HL-60 (cell line): ENCODE data around the gene GRIN2C.
A peak's percentile ranks its signal among the peaks of the same experiment; 100 is the strongest.

Experiments used
- DNase-seq, 2 experiments: peaks; one replicate each; pipeline ENCODE4 v3.0.0-alpha.2; 2010 to 2020; ENCODE audit warnings: low read depth in 1 of 2, low spot score in 1 of 2
- H3K27ac ChIP-seq: fragments of 250-450 bp; sonication (Bioruptor Pico); replicated peaks from 2 replicates; pipeline ENCODE4 v1.5.1; 2020; ENCODE audit warnings: mild to moderate bottlenecking, moderate library complexity
- H3K27me3 ChIP-seq: fragments of 250-450 bp; sonication (Bioruptor Pico); 2 replicates; pipeline ENCODE4 v1.5.1; 2021; ENCODE audit warnings: mild to moderate bottlenecking, moderate library complexity; ENCODE audit not compliant: insufficient read depth, poor library complexity, severe bottlenecking
- H3K4me3 ChIP-seq: replicated peaks from 2 replicates; pipeline ENCODE4 v1.5.1; 2011; ENCODE audit warnings: mild to moderate bottlenecking, control low read depth, low read length; ENCODE audit not compliant: insufficient read depth
- CTCF ChIP-seq: IDR thresholded peaks from one replicate; pipeline ENCODE4 v1.5.1; 2011; ENCODE audit warnings: low read length, control low read depth, inconsistent platforms; ENCODE audit not compliant: insufficient read depth
- GABPA ChIP-seq: IDR thresholded peaks from 2 replicates; pipeline ENCODE4 v1.6.1; 2012; ENCODE audit warnings: low read depth
- POLR2AphosphoS5 ChIP-seq: IDR thresholded peaks from 2 replicates; pipeline ENCODE4 v1.6.1; 2012; ENCODE audit warnings: low read depth
- REST ChIP-seq: IDR thresholded peaks from 2 replicates; pipeline ENCODE4 v1.6.1; 2012; ENCODE audit warnings: low read depth; ENCODE audit not compliant: insufficient replicate concordance
- SPI1 ChIP-seq: IDR thresholded peaks from 2 replicates; pipeline ENCODE4 v1.6.1; 2012; ENCODE audit warnings: low read depth, mild to moderate bottlenecking, borderline replicate concordance

The GRIN2C gene

GRCh38 chr17:74890554-74890953 is 30.9 kb upstream of the GRIN2C start:
- no peak overlapping the region for H3K27ac ChIP-seq
- no peak for DNase-seq
- H3K4me3 ChIP-seq = no peak overlapping the region
- no peak for TF ChIP-seq REST
- TF ChIP-seq SPI1 = no peak
- TF ChIP-seq POLR2AphosphoS5 = no peak
- TF ChIP-seq CTCF = no peak
- no peak for TF ChIP-seq GABPA
- peaks cover 29% of the 10 kb centered on the region for H3K27me3 ChIP-seq

DNA sequence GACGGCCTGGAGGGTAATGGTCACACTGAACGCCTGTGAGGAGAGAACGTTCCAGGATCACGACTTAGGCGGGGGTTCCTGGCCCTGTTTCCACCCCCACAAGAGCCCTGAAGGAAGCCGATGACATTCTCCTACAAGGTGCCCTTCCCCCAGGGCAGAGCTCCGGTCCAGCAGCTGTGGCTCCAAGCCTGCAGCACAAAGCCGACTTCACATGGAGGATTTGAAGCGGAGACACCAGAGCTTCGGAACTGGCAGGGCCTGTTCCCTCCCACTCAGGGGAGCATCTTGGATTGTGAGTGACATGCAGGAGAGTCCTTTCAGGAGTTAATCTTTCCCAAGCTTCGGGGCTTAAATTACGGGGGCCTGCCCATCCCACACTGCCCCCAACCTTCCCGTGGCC is 28.8 kb upstream of the GRIN2C start:
- no peak overlapping the region for H3K4me3 ChIP-seq
- no peak for DNase-seq
- H3K27me3 ChIP-seq = peaks cover 15% of the 10 kb centered on the region
- TF ChIP-seq REST = no peak
- no peak for TF ChIP-seq SPI1
- H3K27ac ChIP-seq = no peak overlapping the region

DNA sequence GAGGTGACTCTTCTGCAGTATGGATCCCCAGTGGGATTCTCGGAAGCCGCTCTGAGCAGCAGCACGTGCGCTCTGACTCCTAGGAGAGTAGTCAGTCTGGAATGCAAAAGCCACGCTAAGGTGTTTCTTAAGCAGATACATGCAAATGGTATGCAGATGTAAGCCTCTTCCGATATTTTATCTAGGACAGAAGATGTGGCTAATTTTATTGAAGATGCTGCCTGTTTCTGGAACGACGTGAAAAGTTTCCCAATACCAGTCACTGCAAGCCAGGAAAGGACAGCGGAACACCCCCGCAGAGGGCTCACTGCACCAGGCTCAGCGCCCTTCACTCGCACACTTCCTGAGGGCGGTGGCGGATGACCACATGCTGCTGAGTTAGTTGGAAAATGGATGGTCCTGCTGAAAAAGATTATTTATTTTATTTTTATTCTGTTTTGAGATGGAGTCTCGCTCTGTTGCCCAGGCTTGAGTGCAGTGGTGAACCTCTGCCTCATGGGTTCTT is 23.6 kb upstream of the GRIN2C start:
- no peak for TF ChIP-seq SPI1
- Histone ChIP-seq H3K27me3 (no peaks in the 10 kb centered on the region), H3K4me3 (no peak overlapping the region), H3K27ac (no peak overlapping the region)
- peak in 1 of 2 experiments; percentile 23 for DNase-seq

- DNase-seq = no peak
- Histone ChIP-seq H3K27me3 (no peaks in the 10 kb centered on the region), H3K27ac (no peak overlapping the region), H3K4me3 (no peak overlapping the region)
- no peak for TF ChIP-seq CTCF
These were observed 23.0 kb upstream of the GRIN2C start for GRCh38 chr17:74882517-74883240.

DNA sequence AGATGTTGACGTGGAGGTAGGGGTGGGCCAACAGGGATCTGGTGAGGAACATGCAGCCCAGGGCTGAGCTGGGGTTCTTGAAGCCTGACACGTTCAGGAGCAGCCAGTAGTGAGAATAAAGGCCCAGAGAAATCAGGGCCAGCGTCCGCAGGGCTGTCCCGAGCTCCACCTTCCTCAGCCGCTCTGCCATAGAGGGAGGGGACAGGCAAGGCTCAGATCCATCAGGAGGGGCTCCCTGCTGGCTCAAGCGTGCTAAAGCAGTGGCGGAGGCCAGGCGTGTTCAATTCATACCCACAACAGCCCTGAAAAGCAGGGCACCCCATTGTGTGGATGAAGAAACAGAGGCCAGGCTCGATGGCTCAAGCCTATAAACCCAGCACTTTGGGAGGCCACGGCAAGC is 21.4 kb upstream of the GRIN2C start:
- Histone ChIP-seq H3K27ac (no peak overlapping the region), H3K4me3 (no peak overlapping the region), H3K27me3 (no peaks in the 10 kb centered on the region)
- DNase-seq = no peak
- TF ChIP-seq GABPA (no peak), REST (no peak)
